HG03575 (cell line): ENCODE measurements around the gene SLC24A3.
"Not testable (repeated sequence)": the region's sequence is repeated elsewhere in the genome, so short reads cannot be mapped to it uniquely, and the experiment has no call there.

Source experiments
- ATAC-seq: cut with Tn5 transposase; IDR thresholded peaks from one replicate; pipeline ENCODE4 v1.9.1; 2021; ENCODE audit not compliant: unreplicated experiment, insufficient number of reproducible peaks, low FRiP score; ENCODE audit errors: extremely low read depth

Gene SLC24A3

GRCh38 chr20:19748681-19749080 is 536.2 kb downstream of the SLC24A3 start:
- no peak for ATAC-seq

- no peak for ATAC-seq
These were observed 537.2 kb downstream of the SLC24A3 start for GRCh38 chr20:19749618-19750071.

- no peak for ATAC-seq
These were observed 537.7 kb downstream of the SLC24A3 start for GRCh38 chr20:19750101-19750606.

GRCh38 chr20:19750907-19751636 is 538.6 kb downstream of the SLC24A3 start:
- ATAC-seq = no peak

- not testable (repeated sequence) for ATAC-seq
These were observed 541.8 kb downstream of the SLC24A3 start for GRCh38 chr20:19754201-19754600.

- ATAC-seq = no peak
These were observed 544.5 kb downstream of the SLC24A3 start for GRCh38 chr20:19756761-19757486.

- no peak for ATAC-seq
These were observed 545.2 kb downstream of the SLC24A3 start for GRCh38 chr20:19757487-19758132.

- no peak for ATAC-seq
These were observed 545.7 kb downstream of the SLC24A3 start, which contains the start of gene RIN2 for GRCh38 chr20:19758133-19758500. RIN2 (plus strand) TSS chr20:19758258; CDS start chr20:19889602, 131,344 bp downstream.

- ATAC-seq = no peak
These were observed 546.3 kb downstream of the SLC24A3 start for GRCh38 chr20:19758501-19759331.

GRCh38 chr20:19760371-19760721 is 547.9 kb downstream of the SLC24A3 start:
- ATAC-seq = no peak

GRCh38 chr20:19761326-19761725 is 548.9 kb downstream of the SLC24A3 start:
- ATAC-seq = no peak

- ATAC-seq = no peak
These were observed 549.4 kb downstream of the SLC24A3 start for GRCh38 chr20:19761841-19762240.

- ATAC-seq = no peak
These were observed 551.8 kb downstream of the SLC24A3 start for GRCh38 chr20:19764207-19764606.

- no peak for ATAC-seq
These were observed 552.8 kb downstream of the SLC24A3 start for GRCh38 chr20:19765266-19765665.

GRCh38 chr20:19765913-19766312 is 553.5 kb downstream of the SLC24A3 start:
- ATAC-seq = no peak

- ATAC-seq = no peak
These were observed 554.6 kb downstream of the SLC24A3 start for GRCh38 chr20:19767070-19767469.

- no peak for ATAC-seq
These were observed 555.9 kb downstream of the SLC24A3 start for GRCh38 chr20:19768325-19768842.

- ATAC-seq = no peak
These were observed 557.1 kb downstream of the SLC24A3 start for GRCh38 chr20:19769507-19769906.

- ATAC-seq = no peak
These were observed 557.9 kb downstream of the SLC24A3 start for GRCh38 chr20:19770375-19770774.
